NOMO-1 (cell line): Measurements from ENCODE around the gene SLC2A11.
"Not testable (repeated sequence)": the region's sequence is repeated elsewhere in the genome, so short reads cannot be mapped to it uniquely, and the experiment has no call there.

Experiments
- DNase-seq, 2 experiments: peaks; one replicate each; lab custom pipeline; 2025; ENCODE audit not compliant: unreplicated experiment in 2 of 2; lab: John Stamatoyannopoulos, UW

Gene SLC2A11

DNA sequence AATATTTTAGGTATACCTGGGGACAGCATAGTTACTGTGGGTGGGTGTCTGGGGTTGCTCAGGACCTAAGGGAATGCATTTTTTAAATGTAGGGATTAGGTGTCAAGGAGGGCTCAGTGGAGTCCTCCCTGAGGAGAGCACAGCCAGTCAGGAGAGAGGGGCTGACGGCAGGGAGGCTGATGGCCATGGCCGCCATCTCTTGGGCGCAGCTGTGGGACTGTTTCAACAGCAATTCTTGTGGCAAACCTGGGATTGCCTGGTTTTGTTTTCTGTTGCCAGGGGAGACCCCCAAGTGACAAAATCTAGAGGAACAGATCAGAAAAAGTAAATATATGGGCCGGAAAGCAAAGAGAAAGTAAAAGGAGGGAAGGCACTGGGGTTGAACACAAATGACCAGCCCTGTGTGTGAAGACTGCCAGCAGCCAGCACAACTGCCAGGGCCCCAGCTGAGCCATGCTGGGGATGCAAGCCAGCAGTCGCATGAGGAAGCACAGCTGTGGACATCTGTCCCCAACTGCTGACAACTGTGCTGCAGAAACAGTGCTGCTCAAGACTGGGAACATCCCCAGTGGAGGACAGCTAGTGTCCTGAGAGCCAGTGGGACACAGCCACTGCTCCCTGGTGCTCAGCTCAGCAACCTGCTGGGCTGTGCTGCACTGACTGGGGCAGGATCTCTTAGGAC, 47.0 kb downstream of the SLC2A11 start:
- DNase-seq: no peak

DNA sequence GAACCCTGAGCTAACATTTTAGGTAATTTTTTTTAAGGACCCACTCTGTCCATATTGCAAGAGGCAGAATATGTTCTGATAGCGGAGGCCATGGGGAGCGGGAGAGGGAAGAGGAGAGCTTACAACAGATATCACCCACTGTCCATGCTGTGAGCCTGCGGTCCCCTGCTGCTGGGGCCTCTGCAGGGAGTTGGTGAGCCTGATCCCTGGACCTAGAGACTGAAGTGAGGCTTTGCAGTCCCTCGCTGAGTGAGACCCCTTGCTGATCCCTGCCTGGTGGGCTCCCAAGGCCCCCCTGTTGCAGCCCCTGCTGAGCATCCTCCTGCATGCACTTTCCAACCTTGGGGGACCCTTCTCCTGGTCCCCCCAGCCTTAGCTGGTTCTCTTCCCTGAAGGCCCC, 49.0 kb downstream of the SLC2A11 start:
- no peak for DNase-seq

DNA sequence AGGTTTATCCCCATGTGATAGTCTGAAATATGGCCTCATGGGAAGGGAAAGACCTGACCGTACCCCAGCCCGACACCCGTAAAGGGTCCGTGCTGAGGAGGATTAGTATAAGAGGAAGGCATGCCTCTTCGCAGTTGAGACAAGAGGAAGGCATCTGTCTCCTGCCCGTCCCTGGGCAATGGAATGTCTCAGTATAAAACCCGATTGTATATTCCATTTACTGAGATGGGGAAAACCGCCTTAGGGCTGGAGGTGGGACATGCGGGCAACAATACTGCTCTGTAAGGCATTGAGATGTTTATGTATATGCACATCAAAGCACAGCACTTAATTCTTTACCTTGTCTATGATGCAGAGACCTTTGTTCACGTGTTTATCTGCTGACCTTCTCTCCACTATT, 49.7 kb downstream of the SLC2A11 start:
- not testable (repeated sequence) for DNase-seq

DNA sequence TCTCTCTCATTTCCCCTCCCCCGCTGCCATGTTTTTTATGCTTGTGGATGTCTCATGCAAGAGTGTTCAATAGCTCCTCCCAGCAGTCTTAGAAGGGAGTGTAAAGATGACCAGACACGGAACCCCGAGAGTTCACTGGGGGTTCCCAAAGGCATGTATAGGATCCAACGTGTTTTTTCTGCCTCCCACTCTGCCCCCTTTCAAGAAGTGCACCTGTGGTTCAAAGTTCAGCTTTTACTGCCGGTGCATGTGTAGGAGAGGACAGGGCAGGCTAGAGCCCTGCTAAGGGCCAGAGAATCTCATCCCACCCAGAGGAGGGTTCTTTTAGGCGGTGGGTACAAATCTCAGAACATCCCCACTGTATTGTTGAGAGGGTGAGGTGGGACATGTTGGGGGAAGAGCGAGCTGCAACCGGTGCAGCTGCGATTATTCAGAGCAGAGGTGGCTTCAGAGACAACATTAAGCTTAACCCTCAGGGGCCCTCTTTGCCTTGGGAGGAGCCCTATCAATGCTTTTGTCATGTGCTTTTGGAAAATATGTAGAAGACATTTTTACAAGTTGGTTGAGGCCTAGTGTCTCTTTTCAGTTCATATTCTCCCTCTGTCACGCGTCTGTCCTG, 51.0 kb downstream of the SLC2A11 start:
- no peak for DNase-seq

DNA sequence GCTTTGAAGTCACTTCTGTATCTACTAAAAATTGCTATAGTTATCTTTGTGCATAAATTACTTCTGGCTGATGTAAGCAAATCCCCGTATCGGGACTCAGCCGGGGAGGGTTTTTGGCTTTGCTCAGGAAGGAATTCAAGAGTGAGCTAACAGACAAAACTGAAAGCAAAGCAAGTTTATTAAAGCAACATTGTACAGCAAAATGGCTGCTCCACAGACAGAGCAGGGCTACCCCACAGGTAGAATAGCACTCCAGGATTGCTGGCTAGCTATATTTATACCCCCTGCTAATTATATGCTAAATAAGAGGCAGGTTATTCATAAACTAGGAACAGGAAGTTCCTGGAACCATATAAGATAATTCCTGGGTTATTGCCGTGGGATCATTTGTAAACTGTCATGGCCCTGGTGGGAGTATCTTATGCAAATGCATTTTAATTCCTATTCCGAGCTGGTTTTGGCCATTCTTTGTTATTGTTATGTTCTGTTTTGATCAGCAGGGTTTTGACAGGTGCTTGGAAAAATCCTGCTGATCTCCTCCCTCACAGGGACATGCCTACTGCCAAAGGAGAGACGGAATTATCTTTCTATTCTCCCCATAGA, 51.7 kb downstream of the SLC2A11 start:
- DNase-seq: no peak

DNA sequence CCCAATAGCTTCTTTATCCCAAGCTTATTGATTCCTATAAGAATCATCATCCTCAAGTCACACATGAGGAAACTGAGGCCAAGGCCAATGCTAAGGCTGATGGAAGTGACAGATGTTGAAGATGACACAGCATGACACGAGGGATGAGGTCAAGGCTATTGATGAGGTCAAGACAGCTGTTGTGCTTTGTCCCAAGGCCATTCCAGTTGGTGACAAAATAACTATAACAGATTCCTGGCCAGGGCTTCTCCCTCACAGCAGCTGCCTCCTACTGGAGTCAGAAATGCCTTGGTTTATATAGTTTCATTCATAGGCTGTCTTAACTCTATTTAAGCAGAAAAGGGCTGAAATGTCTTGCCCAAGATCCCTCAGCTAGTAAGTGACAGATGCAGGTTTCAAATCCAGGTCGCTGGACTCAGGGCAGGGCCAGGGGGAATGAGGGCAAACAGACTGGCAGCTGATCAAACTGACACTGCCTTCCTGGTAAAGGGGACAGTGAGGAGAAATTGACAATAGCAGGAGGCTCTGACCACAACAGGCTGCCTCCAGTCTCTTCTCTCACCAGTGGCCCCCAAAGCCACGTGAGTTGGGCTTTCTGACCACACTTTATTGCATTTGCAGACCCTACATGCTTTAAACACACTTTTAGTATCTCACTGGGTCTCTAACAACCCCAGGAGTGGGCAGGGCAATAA, 53.0 kb downstream of the SLC2A11 start:
- no peak for DNase-seq

DNA sequence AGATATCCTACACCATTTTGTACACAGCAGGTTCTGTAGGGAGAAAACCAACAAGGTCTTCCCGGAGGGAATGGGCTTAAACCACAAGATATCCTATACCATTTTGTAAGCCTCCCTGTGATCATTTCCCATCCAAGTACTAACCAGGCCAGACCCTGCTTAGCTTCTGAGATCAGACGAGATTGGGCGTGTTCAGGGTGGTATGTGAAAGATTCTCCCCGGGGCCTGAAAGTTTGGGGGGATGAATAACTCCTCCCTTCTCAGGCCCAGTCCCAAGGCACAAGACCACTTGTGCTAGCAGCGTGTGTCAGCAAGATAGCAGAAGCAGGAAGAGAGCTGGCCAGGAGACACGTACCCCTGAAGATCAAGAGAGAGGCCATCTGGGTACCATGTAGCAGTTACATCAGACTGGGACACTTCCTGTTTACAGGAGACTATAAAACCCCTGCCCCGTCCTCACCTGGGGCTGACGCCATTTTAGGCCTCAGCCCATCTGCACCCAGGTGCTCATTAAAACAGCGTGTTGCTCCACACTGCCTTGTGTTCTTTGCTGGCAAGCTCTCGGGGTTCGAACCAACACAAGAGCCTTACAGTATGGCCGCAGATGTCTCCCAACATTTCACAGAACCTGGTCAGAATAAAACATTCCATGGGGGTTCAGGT, 53.8 kb downstream of the SLC2A11 start:
- DNase-seq: no peak

DNA sequence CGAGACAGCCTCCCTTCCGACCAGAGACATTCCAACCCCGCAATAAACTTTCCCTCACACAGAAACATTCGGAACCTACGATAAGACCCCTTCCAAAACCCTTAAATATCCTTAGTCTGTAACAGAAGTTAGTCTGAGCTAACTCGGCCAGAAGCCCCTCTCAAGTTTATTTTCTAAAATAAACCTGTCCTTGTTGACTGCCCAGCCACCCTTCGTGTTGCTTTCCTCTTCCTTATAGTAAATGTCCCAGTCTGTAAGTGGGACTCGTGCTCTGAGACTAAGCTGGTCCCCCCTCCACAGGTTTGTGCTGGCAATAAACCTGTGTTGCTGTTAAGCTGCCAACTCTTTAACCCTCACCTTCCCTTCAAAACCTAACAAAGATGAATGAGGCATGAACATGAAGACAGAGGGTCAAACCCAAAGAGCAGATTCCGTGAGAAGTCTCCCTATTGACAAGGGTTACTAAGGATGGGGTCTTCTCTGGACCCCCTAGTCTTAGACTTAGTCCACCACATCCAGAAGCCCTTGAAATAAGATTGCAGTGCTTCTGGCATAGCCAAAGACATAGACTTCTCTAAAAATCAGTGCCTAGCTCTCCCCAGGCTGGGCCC, 54.7 kb downstream of the SLC2A11 start:
- DNase-seq: no peak

DNA sequence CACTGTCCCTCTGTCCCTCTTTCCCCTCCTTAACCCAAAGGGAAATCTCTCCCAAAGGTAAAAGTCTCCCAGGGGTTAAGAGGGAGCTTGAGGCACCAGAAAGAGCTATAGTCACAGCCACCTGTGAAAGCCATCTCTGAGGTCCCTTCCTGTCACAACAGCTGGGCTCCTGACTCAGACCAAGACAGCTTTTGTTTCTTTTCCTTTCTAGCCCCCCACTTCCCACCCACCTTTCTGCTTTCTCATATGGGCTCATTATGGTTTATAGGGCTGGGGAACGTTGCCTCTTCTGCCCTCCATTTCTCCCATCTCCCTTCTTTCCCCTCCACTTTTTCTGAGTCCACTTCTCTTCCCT, 55.6 kb downstream of the SLC2A11 start:
- no peak for DNase-seq

DNA sequence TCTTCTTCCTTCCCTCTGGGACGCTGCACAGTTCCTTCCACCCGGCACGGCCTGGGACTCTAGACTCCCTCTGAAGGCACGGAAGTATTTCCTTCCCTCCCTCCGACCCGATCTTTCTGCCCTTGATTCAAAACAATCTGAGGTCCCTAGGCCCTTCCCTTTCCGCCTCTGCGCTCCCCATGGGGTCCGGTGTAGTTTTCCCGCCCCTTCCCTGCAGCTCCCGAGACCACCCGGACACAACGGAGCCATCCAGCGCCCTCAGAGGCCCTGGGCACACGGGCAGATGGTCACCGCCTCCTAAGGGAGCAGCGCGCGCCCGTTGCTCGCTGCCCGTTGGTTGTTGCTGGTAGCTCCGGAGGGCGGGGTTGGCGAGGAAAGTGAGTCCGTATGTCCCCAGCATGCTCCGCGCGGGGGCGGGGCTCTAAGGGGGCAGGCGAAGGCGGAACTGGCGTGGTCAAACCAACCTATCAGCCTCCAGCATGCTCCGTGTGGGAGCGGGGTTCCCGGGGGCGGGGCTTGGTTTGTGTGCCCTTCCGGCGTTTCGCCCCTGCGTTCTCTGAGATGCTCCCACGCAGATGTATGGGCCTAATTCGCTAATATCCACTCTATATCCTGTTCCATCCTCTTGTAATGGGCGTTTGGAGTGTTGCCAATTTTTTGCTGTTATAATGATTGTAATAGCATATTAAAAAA, 56.1 kb downstream of the SLC2A11 start:
- peak; percentile 97 to 98 for DNase-seq

DNA sequence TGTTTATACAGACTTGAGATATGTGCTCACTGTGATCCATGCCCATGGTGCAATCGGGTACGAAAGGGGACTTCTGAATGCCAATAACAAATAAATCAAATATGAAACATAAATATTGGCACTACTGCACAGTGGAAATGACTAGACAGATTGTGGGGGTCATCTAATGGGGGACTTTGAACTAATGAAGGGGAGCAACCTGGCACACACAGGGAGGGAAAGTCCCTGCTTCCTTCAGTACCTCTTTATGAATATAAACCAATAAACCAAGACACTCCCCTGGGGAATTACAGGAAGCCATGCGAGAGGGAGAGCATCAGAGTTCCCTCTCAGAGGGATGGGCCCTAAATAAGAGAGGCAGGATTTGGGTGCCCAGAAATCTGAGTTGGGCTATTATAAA, 57.6 kb downstream of the SLC2A11 start:
- no peak for DNase-seq

DNA sequence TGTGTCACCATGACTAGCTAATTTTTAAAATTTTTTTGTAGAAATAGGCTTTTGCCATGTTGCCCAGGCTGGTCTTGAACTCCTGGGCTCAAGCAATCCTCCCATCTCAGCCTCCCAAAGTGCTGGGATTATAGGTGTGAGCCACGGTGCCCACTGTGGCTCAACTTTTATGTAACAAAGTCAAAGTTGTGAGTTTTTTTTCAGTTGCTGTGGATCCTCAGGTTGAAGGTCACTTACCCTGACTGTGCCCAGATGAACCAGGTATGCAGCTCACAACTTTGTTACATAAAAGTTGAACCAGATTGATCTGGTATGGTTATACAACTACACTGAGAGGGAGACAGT, 62.6 kb downstream of the SLC2A11 start:
- DNase-seq: not testable (repeated sequence)

DNA sequence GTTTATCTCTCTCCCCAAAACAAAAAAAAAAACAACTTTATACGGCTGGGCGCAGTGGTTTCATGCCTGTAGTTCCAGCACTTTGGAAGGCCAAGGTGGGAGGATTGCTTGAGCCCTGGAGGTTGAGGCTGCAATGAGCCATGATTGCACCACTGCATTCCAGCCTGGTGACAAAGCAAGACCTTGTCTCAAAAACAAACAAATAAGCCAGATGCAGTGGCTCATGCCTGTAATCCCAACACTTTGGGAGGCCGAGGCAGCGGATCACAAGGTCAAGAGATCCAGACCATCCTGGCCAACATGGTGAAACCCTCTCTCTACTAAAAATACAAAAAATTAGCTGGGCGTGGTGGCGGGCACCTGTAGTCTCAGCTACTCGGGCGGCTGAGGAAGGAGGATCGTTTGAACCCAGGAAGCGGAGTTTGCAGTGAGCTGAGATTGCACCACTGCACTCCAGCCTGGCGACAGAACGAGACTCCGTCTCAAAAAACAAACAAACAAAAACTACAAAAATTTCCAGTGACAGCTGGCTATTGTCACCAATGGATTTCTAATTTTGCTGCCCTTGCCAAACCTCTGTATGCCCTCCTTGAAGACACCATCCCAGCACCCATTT, 64.0 kb downstream of the SLC2A11 start:
- not testable (repeated sequence) for DNase-seq

DNA sequence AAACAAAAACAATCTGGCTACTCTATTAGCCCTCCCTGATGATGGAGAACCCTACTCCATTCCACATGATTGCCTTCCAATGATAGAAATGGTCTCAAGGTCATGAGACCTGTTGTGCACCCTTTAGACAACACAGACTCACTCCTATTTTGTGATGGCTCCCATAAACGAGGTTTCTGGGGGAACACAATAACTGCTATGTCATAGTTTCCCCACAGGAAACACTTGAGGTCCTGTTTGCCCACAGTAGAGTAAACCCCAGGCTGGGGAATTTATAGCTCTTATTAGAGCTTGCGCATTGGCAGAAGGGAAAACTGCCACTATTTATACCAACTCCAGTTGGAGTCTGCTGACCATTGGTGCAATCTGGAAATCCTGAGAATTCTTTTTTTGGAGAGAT, 65.2 kb downstream of the SLC2A11 start:
- DNase-seq: no peak

DNA sequence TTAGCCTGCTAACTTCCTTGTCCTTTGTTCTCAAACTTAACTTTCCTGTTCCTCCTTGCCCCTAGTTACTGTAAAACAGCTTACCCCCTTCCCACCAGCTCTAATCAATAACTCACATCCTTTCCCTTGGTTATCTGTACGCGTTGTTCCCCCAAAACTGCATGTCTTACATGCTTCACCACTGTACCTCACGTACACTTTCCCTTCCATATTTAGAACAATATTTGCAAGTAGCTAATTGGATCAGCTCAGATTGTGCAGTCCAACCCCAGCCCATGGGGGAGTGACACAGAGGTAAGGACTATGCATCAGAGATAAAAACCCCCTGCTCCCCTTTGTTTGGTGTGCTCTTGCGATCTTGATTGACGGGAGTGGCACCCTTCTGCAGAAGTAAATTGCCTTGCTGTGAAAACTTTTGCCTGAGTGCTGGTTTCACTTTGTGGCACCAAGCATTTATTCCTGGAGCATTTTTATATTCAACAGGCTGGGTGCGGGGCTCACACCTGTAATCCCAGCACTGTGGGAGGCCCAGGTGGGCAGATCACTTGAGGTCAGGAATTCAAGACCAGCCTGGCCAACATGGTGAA, 67.4 kb downstream of the SLC2A11 start:
- DNase-seq: no peak

DNA sequence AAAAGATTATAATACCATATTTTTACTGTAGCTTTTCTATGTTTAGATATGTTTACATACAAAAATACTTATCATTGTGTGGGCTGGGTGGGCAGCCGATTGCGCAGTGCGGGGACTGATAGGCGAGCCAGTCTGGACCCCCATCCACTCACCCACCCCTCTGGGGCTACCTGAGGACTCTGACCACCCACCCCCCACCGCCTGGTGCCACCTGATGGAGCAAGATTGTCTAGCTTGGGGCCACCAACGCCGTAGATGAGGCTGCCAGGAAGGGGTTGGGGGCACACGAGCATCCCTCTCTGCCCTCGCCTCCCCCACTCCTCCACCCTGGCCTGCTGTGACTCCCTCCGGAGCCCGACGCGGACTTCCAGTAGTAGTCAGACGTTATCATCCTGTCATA, 68.9 kb downstream of the SLC2A11 start:
- DNase-seq: no peak
